Stimulated activated CD8-positive, alpha-beta memory T cell treated with anti-CD3 and anti-CD28 coated beads, Interleukin-4, amount 100 ng/mL, for 4 hours (primary cell): ENCODE measurements around the gene KIF3C.
"Not testable (repeated sequence)": the region's sequence is repeated elsewhere in the genome, so short reads cannot be mapped to it uniquely, and the experiment has no call there.

Source experiments
- DNase-seq, 2 donors: peaks; one replicate each; pipeline ENCODE4 v3.0.0-alpha.2; 2020; ENCODE audit warnings: low read depth in 2 of 2, low spot score in 1 of 2

Gene KIF3C

GRCh38 chr2:25999406-25999805 lies 17.1 kb upstream of the KIF3C start:
- not testable (repeated sequence) for DNase-seq

GRCh38 chr2:25998816-25999383 lies 16.6 kb upstream of the KIF3C start:
- not testable (repeated sequence) for DNase-seq

DNA sequence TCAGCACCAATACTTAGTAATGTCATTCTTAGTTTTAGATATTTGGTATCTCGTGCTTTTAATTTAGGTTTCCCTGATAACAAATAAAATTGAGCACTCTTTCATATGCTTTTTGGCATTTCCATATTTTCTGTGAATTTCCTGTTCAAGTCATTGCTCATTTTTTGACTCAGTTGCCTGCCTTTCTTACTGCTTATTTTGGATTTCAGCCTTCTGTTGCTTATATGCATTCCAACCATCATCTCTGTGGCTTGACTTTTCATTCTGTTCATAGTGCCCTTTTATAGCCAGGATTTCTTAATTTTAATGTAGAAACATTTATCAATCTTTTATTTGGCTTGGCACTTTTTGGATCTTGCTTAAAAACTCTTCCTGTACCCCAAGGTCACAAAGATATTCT lies 14.5 kb upstream of the KIF3C start:
- no peak for DNase-seq

DNA sequence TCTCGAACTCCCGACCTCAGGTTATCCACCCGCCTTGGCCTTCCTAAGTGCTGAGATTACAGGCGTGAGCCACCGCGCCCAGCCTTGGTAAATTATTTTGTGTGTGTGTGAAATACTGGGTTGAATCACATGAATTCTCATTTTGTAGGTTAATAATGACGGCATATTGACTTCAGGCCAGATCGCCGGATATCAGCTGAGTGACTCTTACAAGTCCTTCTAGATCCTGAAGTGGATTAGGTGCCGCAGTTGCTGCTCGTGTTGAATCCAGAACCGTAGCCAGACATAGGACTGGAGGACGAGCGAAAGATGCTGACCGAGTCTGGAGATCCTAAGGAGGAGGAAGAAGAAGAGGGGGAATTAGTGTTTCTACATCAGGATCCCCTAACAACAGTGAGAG lies 12.2 kb upstream of the KIF3C start:
- DNase-seq, result no peak

GRCh38 chr2:25993049-25993448 lies 10.8 kb upstream of the KIF3C start:
- DNase-seq, result no peak

DNA sequence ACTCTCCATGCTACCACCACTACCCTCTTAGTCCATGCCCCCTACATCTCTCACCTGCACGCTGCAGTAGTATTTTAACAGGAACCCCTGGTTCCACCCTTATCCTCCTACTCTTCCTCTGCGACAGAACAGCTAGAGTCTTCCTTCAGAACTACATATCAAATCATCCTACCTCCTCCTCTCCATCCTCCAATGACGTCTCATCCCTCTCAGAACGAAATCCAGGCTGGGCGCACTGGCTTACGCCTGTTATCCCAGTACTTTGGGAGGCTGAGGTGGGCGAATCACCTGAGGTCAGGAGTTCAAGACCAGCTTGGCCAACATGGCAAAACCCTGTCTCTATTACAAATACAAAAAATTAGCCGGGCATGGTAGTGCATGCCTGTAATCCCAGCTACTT lies 10.3 kb upstream of the KIF3C start:
- DNase-seq, result no peak

DNA sequence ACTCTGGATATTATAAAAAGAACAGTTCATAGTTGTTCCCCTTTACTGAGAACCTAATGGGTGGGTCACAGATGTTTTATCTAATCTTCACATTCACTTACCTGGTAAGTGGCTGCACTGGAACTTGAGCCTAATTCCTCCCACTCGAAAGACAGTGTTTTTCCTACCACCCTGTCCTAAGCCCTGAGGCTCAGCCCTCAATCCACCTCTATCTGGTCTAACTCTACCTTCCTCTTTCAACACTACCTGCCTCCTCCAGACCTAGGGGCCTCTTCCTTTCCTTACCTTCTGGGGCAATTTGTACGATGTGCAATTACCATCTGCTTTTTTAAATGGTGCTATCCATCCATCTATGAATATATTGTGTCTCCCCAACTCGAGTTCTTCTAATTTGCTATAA lies 9.7 kb upstream of the KIF3C start:
- DNase-seq, result no peak

DNA sequence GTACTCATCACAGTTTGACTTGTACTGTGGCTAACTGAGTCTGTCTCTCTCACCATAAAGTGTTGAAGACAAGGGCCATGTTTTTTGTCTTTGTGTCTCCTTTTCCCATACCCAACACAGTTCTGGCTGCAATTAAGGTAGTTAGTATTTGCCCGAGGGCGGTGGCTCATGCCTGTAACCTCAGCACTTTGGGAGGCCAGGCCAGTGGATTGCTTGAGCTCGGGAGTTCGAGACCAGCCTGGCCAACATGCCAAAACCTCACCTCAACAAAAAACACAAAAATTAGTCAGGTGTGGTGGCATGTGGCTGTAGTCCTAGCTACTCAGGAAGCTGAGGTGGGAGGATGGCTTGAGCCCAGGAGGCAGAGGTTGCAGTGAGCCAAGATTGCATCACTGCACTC lies 6.9 kb upstream of the KIF3C start:
- no peak for DNase-seq

DNA sequence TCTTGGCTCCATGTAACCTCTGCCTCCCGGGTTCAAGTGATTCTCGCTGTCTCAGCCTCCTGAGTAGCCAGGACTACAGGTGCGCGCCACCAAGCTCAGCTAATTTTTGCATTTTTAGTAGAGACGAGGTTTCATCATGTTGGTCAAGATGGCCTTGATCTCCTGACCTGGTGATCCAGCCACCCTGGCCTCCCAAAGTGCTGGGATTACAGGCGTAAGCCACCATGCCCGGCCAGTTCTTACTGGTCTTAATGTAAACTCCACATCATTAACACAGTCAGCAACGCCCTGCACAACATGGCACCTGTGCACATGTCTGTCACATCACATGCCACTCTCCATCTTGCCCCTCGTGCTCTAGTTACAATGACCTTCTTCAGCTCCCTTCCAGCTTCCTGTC lies 5.8 kb upstream of the KIF3C start:
- DNase-seq, result no peak

- DNase-seq, result no peak
Measured at GRCh38 chr2:25983735-25984134, 1.4 kb upstream of the KIF3C start.

GRCh38 chr2:25982968-25983280 lies 627 bp upstream of the KIF3C start:
- no peak for DNase-seq

- DNase-seq, result no peak
Measured at GRCh38 chr2:25981596-25982272, 563 bp downstream of the KIF3C start.

GRCh38 chr2:25980951-25981350 lies 1.3 kb downstream of the KIF3C start:
- no peak for DNase-seq

GRCh38 chr2:25980076-25980887 lies 2.0 kb downstream of the KIF3C start:
- DNase-seq, result no peak

GRCh38 chr2:25979001-25979400 lies 3.3 kb downstream of the KIF3C start:
- DNase-seq, result no peak

- DNase-seq, result no peak
Measured at GRCh38 chr2:25977768-25978167, 4.5 kb downstream of the KIF3C start.

GRCh38 chr2:25976983-25977741 lies 5.1 kb downstream of the KIF3C start:
- no peak for DNase-seq

DNA sequence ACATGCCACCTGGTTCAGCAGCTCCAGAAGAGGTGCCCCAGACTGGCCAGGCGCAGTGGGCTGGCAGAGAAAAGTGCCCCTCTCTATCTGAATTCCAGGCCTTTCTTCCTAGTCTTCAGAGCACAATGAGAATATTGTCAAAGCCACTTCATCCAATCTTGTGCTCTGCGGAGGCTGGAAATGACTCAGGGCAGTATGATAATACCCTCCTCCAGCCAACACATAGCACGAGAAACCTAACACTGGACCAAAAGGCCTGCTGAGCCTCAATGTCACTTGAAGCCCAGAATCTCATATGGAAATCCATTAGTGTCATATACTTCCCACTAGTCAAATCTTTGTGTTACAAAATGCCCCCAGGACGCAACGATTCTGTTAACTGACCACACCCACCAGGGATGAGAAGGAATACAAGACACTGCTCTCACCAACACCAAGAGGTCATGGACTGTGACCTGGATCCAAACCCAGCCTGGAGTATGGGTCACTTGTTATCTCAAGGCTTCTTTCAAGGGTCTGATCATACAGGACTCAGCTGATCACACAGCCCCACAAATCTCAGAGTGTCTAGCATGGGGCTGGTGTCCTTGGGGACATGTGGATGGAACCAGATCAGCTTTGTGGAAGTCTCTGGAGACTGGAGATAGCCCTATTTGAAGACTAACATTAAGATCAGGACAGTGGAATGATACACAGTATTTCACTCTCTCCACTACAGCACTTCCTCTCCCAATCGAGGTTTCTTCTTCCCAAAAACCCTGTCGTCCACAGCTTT lies 10.1 kb downstream of the KIF3C start:
- DNase-seq, result no peak

DNA sequence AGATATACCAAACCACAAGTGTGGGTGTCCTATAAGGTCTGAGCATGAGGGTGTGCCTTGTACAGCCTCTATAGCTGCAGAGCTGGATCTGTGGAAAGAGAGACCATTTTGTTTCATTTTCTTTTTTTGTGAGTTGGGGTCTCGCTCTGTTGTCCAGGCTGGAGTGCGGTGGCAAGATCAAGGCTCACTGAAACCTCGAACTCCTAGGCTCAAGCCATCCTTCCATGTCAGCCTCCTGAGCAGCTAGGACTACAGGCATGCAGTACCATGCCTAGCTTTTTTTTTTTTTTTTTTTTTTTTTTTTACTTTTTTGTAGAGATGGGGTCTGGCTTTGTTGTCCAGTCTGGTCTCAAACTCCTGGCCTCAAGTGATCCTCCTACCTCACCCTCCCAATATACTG lies 10.7 kb downstream of the KIF3C start:
- no peak for DNase-seq

DNA sequence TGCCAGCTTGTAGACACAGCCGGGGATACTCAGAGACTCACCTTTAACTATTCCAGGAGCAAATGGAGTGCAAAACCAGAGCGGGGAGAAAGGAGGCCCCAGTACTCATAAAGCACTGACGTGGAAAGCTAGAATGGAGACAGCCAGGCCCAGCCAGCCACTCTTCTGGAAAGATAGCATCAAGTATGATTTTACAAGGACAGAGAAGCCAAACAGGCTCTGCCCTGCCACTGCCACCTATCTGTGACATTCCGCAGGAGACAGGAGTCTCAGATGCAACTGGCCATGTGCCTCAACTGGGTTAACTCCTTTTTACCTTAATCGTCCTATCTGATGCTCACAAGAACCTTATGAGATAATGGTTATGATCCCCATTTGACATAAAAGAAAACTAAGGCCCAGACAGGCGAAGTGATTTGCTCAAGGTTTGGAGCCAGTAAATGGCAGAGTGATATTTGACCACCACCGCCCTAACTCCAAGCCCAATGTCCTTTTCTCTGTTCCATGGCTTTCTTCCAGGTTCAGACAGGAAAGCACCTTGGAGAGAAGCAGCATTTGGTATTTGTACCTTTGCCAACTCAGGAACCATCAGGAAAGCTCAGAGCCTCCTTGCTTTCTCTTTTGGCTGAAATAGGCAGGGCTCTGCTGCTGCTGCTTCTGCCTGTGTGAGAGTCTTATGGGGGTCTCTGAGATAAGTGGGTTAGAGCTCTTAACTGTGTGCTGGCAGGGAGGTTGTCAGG lies 15.6 kb downstream of the KIF3C start:
- no peak for DNase-seq
